Omental fat pad (tissue), 4 donors: ENCODE data around the gene SMG6. TPM values are rescaled to one million over a fixed set of nuclear protein-coding genes. Genes with fewer than 3 reads are reported as not detected.
"Not testable (repeated sequence)": the region's sequence is repeated elsewhere in the genome, so short reads cannot be mapped to it uniquely, and the experiment has no call there.

Experiments
- ATAC-seq: fragments of 150-250 bp; one replicate; pipeline ENCODE4 v1.9.1; 2016; ENCODE audit warnings: mild to moderate bottlenecking, moderate library complexity; ENCODE audit not compliant: low FRiP score
- DNase-seq: peaks from one replicate; pipeline ENCODE4 v3.0.0-alpha.2; 2019; ENCODE audit warnings: low spot score
- total RNA-seq, 4 donors: library from RNA; depleted of rRNA; stranded (reverse); fragments of >200 nt; gene quantifications; one replicate each; pipeline ENCODE4 v1.1.0, GENCODE V29; 2016
- TF ChIP-seq, protein P1 (sequence below), 3 donors: fragments of 450-650 bp; IDR thresholded peaks; one replicate each; pipeline ENCODE4 v1.5.1; 2016 to 2017; ENCODE audit warnings: antibody characterized with exemption in 3 of 3, mild to moderate bottlenecking in 3 of 3, moderate library complexity in 2 of 3

Gene SMG6
- total RNA-seq, 4 donors from 2014 or later: 19.1 to 36.1 (median 25.1) TPM

DNA sequence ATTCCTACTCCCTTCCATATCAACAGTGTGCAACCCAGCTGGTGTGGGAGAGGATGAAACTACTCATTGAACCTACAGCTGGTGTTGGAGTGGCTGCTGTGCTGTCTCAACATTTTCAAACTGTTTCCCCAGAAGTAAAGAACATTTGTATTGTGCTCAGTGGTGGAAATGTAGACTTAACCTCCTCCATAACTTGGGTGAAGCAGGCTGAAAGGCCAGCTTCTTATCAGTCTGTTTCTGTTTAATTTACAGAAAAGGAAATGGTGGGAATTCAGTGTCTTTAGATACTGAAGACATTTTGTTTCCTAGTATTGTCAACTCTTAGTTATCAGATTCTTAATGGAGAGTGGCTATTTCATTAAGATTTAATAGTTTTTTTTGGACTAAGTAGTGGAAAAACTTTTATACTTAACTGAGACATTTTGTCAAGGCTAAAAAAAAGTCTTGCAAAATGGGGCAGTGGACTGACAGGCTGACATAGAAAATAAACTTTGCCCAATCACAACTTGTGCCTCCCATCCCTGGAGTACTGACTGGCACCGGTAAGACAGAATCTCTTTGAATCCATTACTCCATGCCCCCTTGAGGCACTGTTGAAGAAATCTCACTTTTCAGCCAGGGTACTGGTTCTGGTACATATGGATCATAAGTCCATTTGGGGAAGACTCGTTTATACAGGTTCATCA is 20.2 kb upstream of the SMG6 start:
- no peak for DNase-seq
- TF ChIP-seq, protein P1, sequence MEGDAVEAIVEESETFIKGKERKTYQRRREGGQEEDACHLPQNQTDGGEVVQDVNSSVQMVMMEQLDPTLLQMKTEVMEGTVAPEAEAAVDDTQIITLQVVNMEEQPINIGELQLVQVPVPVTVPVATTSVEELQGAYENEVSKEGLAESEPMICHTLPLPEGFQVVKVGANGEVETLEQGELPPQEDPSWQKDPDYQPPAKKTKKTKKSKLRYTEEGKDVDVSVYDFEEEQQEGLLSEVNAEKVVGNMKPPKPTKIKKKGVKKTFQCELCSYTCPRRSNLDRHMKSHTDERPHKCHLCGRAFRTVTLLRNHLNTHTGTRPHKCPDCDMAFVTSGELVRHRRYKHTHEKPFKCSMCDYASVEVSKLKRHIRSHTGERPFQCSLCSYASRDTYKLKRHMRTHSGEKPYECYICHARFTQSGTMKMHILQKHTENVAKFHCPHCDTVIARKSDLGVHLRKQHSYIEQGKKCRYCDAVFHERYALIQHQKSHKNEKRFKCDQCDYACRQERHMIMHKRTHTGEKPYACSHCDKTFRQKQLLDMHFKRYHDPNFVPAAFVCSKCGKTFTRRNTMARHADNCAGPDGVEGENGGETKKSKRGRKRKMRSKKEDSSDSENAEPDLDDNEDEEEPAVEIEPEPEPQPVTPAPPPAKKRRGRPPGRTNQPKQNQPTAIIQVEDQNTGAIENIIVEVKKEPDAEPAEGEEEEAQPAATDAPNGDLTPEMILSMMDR (IDR thresholded peaks at IDR 0.05): no peak
- no peak for ATAC-seq

DNA sequence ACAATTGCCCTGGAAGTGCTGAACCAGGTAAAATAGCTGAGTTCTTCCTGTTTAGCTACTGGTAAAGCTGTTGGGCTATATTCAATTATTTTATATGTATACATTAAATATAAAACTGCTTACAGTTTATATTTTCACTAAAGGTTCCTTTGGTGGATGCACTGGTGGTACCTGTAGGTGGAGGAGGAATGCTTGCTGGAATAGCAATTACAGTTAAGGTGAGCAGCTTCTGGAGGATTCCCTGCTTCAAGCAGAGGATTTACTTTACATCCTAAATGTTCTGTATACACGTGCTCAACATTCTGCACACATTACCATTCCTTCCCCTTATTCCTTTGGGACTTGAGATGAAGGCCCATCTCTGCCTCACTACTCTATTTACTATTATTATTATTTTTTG is 17.8 kb upstream of the SMG6 start:
- ATAC-seq (no peak), DNase-seq (no peak)
- TF ChIP-seq, protein P1 (IDR thresholded peaks at IDR 0.05): no peak

DNA sequence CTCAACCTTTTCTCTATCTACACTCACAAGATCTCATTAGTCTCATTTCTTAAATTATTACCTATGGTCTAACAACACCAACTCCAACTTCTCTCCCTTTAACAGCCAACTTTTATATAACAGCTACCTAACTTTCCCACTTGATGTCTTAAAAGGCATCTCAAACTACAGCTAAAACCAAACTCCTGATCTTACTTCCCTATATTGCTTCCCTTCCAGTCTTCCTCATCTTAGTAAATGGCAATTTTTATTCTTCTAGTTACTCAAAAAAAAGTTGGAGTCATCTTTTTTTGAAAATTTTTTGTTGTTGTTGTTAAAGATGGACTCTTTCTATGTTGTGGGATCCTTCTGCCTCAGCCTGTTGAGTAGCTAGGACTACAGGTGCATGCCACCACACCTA is 15.5 kb upstream of the SMG6 start:
- TF ChIP-seq, protein P1 (IDR thresholded peaks at IDR 0.05): no peak

DNA sequence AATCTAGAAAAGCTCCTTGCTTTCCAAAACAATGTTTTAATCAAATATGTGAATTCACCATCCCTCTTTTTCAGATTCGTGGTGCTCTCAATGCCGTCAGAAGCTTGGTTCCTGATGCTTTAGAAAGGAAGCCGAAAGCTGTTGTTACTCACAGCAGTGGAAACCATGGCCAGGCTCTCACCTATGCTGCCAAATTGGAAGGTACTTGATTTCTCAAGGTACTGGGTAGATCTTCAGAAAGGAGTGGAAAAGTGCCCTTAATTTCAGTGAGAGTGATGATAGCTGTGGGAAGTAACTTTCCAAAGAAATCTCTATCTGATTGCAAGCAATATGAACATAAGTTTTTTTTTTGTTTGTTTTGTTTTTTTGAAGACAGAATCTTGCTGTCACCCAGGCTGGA is 14.2 kb upstream of the SMG6 start:
- TF ChIP-seq, protein P1 (IDR thresholded peaks at IDR 0.05): no peak
- no peak for DNase-seq
- ATAC-seq: no peak

More for the DNA sequence above, 15.5 kb upstream of the SMG6 start:
- ATAC-seq (no peak), DNase-seq (no peak)

DNA sequence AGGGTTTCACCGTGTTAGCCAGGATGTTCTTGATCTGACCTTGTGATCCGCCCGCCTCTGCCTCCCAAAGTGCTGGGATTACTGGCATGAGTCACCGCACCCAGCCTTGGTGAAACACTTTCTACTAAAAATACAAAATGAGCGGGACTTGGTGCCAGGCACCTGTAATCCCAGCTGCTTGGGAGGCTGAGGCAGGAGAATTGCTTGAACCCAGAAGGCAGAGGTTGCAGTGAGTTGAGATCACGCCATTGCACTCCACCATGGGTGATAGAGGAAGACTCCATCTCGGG is 13.3 kb upstream of the SMG6 start:
- not testable (repeated sequence) for DNase-seq, ATAC-seq

DNA sequence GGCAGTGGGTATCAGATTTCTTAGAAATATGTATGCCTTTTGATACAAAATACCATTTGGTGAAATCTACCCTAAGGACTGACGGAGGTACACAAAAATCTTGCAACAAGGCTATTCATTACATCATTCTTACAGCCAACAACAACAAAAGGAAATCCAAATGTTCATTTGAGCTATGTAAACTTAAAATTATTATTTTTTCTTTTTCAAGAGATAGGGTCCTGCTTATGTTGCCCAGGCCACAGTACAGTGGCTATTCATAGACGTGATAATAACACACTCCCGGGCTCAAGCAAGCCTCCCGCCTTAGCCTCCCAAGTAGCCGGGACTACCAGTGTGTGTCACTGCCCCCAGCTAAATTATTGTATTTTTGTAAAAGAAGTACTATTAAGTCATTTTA is 9.2 kb upstream of the SMG6 start:
- TF ChIP-seq, protein P1 (IDR thresholded peaks at IDR 0.05): no peak
- ATAC-seq (no peak), DNase-seq (no peak)

DNA sequence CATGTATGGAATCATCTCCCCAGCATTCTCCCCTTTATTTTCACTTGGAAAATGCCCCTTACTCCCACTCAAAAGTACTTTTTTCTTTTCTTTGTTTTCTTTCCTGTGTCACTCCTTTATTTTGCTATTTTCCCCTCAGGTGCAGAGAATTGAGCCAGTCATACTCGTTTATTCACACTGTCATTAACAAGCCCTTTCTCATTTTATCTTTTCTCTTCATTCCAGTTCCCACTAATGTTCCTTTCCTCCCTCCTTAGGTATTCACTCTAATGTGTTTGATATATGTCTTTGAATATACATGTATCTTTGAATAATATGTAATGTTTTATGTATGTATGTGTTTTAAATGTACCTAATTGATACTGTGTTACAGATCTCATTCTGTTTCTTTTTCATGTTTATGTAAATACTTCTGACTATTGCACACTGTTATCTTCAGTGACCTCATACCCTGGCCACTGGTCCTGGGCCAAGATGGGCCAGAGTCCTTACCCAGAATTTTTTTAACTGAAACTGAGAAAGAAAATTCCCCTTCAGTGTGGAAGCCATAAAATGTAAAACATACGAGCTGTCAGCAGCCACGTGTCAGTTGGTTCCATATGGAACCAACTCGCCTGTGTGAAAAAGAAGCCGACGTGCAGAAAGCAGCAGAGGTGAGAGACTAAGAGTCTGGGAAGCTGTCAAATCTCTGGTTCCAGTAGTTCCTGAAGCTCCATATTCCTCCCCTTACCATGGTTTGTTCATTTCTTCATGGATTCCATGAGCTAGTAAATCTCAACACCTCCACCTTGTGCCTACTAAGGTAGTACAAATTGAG is 6.0 kb upstream of the SMG6 start:
- ATAC-seq (no peak), DNase-seq (no peak)
- TF ChIP-seq, protein P1 (IDR thresholded peaks at IDR 0.05): no peak
